H1 (cell line): ENCODE data around the gene RIMBP2. TPM values are rescaled to one million over a fixed set of nuclear protein-coding genes. Genes with fewer than 3 reads are reported as not detected.

Experiments used
- CTCF ChIA-PET: fragments of 300-600 bp; sonication (Branson Sonifier 250); formaldehyde crosslinking; loops from one replicate; lab custom pipeline; 2021; ENCODE audit not compliant: partially characterized antibody; lab: Charles Lee
- POLR2A ChIA-PET: fragments of 300-600 bp; sonication (Branson Sonifier 250); formaldehyde crosslinking; loops from one replicate; lab custom pipeline; 2021; ENCODE audit warnings: inconsistent platforms; ENCODE audit not compliant: partially characterized antibody; lab: Charles Lee
- DNase-seq, 2 experiments: peaks; one replicate each; pipeline versions ENCODE4 v3.0.0 to v3.0.0-alpha.2; 2010 to 2022; ENCODE audit warnings: low spot score in 2 of 2, low read depth in 1 of 2, mixed read lengths in 1 of 2
- FAIRE-seq: peaks from 2 replicates; lab custom pipeline; 2011; peaks lifted over from hg19 to GRCh38; lab: Jason Lieb, UNC
- H2AFZ ChIP-seq: 2 replicates; pipeline ENCODE4 v1.8.1; 2012; ENCODE audit warnings: low read length, inconsistent platforms
- H2AK5ac ChIP-seq: 2 replicates; pipeline ENCODE4 v1.6.1; 2013; ENCODE audit warnings: low read depth, low read length
- H2BK120ac ChIP-seq: replicated peaks from 2 replicates; pipeline ENCODE3; 2013; ENCODE audit warnings: low read depth, low read length, inconsistent platforms
- H2BK12ac ChIP-seq: 2 replicates; pipeline ENCODE4 v1.6.1; 2013; ENCODE audit warnings: low read depth, low read length
- H2BK15ac ChIP-seq: 2 replicates; pipeline ENCODE4 v1.6.1; 2013; ENCODE audit warnings: low read length
- H2BK20ac ChIP-seq: 2 replicates; pipeline ENCODE4 v1.6.1; 2013; ENCODE audit warnings: low read length
- H2BK5ac ChIP-seq: 2 replicates; pipeline ENCODE4 v1.6.1; 2013; ENCODE audit warnings: low read depth, low read length
- H3K14ac ChIP-seq: 2 replicates; pipeline ENCODE4 v1.6.1; 2013; ENCODE audit warnings: inconsistent platforms; ENCODE audit not compliant: insufficient read length
- H3K18ac ChIP-seq: 2 replicates; pipeline ENCODE4 v1.6.1; 2013; ENCODE audit warnings: low read length; ENCODE audit errors: extremely low read depth
- H3K23ac ChIP-seq: 2 replicates; pipeline ENCODE4 v1.6.1; 2013; ENCODE audit warnings: inconsistent platforms; ENCODE audit not compliant: insufficient read length
- H3K23me2 ChIP-seq: 2 replicates; pipeline ENCODE4 v1.6.1; 2013; ENCODE audit warnings: low read depth, low read length
- H3K27ac ChIP-seq: 2 replicates; pipeline ENCODE4 v1.6.1; 2011; ENCODE audit warnings: low read depth, low read length, inconsistent platforms
- H3K27me3 ChIP-seq, 4 experiments: replicated peaks in 1 of 4; 1 replicate in 1 of 4; 2 replicates in 3 of 4; pipeline versions ENCODE4 v1.6.1 to v1.8.1; 2011 to 2013; ENCODE audit warnings: low read length in 3 of 4, mild to moderate bottlenecking in 3 of 4, inconsistent platforms in 2 of 4, mixed read lengths in 2 of 4, moderate library complexity in 1 of 4; ENCODE audit not compliant: control insufficient read depth in 3 of 4, insufficient read depth in 3 of 4; ENCODE audit errors: extremely low read depth in 1 of 4
- H3K36me3 ChIP-seq, 4 experiments: 2 replicates each; pipeline versions ENCODE4 v1.6.1 to v1.8.1; 2011 to 2013; ENCODE audit warnings: mild to moderate bottlenecking in 4 of 4, low read length in 3 of 4, moderate library complexity in 2 of 4, control low read depth in 1 of 4, inconsistent platforms in 1 of 4; ENCODE audit not compliant: insufficient read depth in 4 of 4, control insufficient read depth in 2 of 4
- H3K4ac ChIP-seq: replicated peaks from 2 replicates; pipeline ENCODE3; 2013; ENCODE audit warnings: low read length, low read depth, mixed read lengths, inconsistent platforms; ENCODE audit not compliant: insufficient read length
- H3K4me1 ChIP-seq, 4 experiments: replicated peaks in 1 of 4; 1 replicate in 1 of 4; 2 replicates in 3 of 4; pipeline versions ENCODE4 v1.6.1 to v1.8.1; 2011 to 2013; ENCODE audit warnings: low read length in 3 of 4, inconsistent platforms in 2 of 4, mixed read lengths in 1 of 4; ENCODE audit not compliant: insufficient read depth in 4 of 4, control insufficient read depth in 3 of 4
- H3K4me2 ChIP-seq, 2 experiments: 2 replicates each; pipeline versions ENCODE4 v1.6.1 to v1.8.1; 2011 to 2013; ENCODE audit warnings: low read depth in 2 of 2, low read length in 2 of 2, control low read depth in 1 of 2, inconsistent platforms in 1 of 2, mild to moderate bottlenecking in 1 of 2; ENCODE audit not compliant: insufficient read depth in 1 of 2
- H3K4me3 ChIP-seq, 4 experiments: fragments of 200-600, 300-600 bp in 1 of 4; sonication (generic), shearing (Covaris generic), sonication (Bioruptor Twin) in 1 of 4; 2 replicates each; pipeline versions ENCODE4 v1.5.1 to v1.8.1; 2011 to 2016; ENCODE audit warnings: low read length in 4 of 4, low read depth in 3 of 4, control low read depth in 2 of 4, inconsistent platforms in 2 of 4, mild to moderate bottlenecking in 2 of 4, mixed read lengths in 1 of 4, moderate library complexity in 1 of 4; ENCODE audit not compliant: insufficient read depth in 2 of 4; ENCODE audit errors: extremely low read depth in 1 of 4
- H3K56ac ChIP-seq: replicated peaks from 2 replicates; pipeline ENCODE3; 2013; ENCODE audit warnings: low read depth, mild to moderate bottlenecking, mixed read lengths, low read length, inconsistent platforms; ENCODE audit not compliant: insufficient read length
- H3K79me1 ChIP-seq: 2 replicates; pipeline ENCODE4 v1.6.1; 2013; ENCODE audit warnings: low read depth, low read length, control low read depth
- H3K79me2 ChIP-seq, 2 experiments: 2 replicates each; pipeline versions ENCODE4 v1.6.1 to v1.8.1; 2012 to 2013; ENCODE audit warnings: low read length in 2 of 2, mild to moderate bottlenecking in 2 of 2, inconsistent platforms in 1 of 2; ENCODE audit not compliant: insufficient read depth in 2 of 2, control insufficient read depth in 1 of 2
- H3K9ac ChIP-seq, 4 experiments: replicated peaks in 1 of 4; 1 replicate in 1 of 4; 2 replicates in 3 of 4; pipeline versions ENCODE4 v1.6.1 to v1.8.1; 2011 to 2013; ENCODE audit warnings: low read depth in 3 of 4, low read length in 3 of 4, control low read depth in 2 of 4, mild to moderate bottlenecking in 2 of 4, moderate library complexity in 2 of 4, inconsistent platforms in 1 of 4; ENCODE audit errors: extremely low read depth in 1 of 4
- H3K9me3 ChIP-seq, 2 experiments: 2 replicates each; pipeline versions ENCODE4 v1.6.1 to v1.8.1; 2012 to 2013; ENCODE audit warnings: mild to moderate bottlenecking in 2 of 2, moderate library complexity in 2 of 2, control low read depth in 1 of 2, inconsistent platforms in 1 of 2, low read depth in 1 of 2, low read length in 1 of 2, mixed read lengths in 1 of 2; ENCODE audit not compliant: insufficient read depth in 2 of 2
- H4K20me1 ChIP-seq, 2 experiments: replicated peaks in 1 of 2; 2 replicates each; pipeline versions ENCODE3 to v1.8.1; 2011 to 2013; ENCODE audit warnings: inconsistent platforms in 2 of 2, low read length in 2 of 2, mild to moderate bottlenecking in 1 of 2; ENCODE audit not compliant: insufficient read depth in 2 of 2, control insufficient read depth in 1 of 2
- H4K5ac ChIP-seq: 2 replicates; pipeline ENCODE4 v1.6.1; 2013; ENCODE audit warnings: low read length, low read depth, mixed read lengths, inconsistent platforms; ENCODE audit not compliant: insufficient read length
- H4K8ac ChIP-seq: 2 replicates; pipeline ENCODE4 v1.8.0; 2013; ENCODE audit warnings: mild to moderate bottlenecking, moderate library complexity, low read length, inconsistent platforms; ENCODE audit not compliant: insufficient read depth; ENCODE audit errors: extremely low read depth
- H4K91ac ChIP-seq: replicated peaks from 2 replicates; pipeline ENCODE3; 2013; ENCODE audit warnings: low read length, mixed read lengths, inconsistent platforms; ENCODE audit not compliant: insufficient read length
- BACH1 ChIP-seq: IDR thresholded peaks from 2 replicates; pipeline ENCODE4 v1.6.1; 2012; ENCODE audit warnings: low read length, improper control_type of control experiment
- BCL11A ChIP-seq, 2 experiments: IDR thresholded peaks; one replicate each; pipeline ENCODE4 v1.6.1; 2011; ENCODE audit warnings: low read depth in 2 of 2, low read length in 2 of 2, mild to moderate bottlenecking in 2 of 2
- GABPA ChIP-seq: IDR thresholded peaks from 2 replicates; pipeline ENCODE4 v1.6.1; 2011; ENCODE audit warnings: mild to moderate bottlenecking, low read length, moderate library complexity, borderline replicate concordance; ENCODE audit not compliant: insufficient read depth
- GTF2F1 ChIP-seq: IDR thresholded peaks from 2 replicates; pipeline ENCODE4 v1.6.1; 2012; ENCODE audit warnings: low read depth, low read length, improper control_type of control experiment, borderline replicate concordance
- KDM5A ChIP-seq: fragments of 200-600 bp; IDR thresholded peaks from 2 replicates; pipeline ENCODE4 v1.7.1; 2012; ENCODE audit warnings: mild to moderate bottlenecking, low read length, inconsistent platforms, mixed read lengths
- POU5F1 ChIP-seq: IDR thresholded peaks from 2 replicates; pipeline ENCODE4 v1.6.1; 2011; ENCODE audit warnings: low read depth, mild to moderate bottlenecking, low read length, moderate library complexity
- RFX5 ChIP-seq: IDR thresholded peaks from 2 replicates; pipeline ENCODE4 v1.6.1; 2011; ENCODE audit warnings: low read depth, low read length, improper control_type of control experiment, borderline replicate concordance
- SRF ChIP-seq: IDR thresholded peaks from 2 replicates; pipeline ENCODE4 v1.6.1; 2011; ENCODE audit warnings: mild to moderate bottlenecking, low read depth, low read length, moderate library complexity
- TAF7 ChIP-seq: optimal IDR thresholded peaks from 2 replicates; pipeline ENCODE3; 2011; ENCODE audit warnings: low read depth, mild to moderate bottlenecking, inconsistent platforms, low read length, moderate library complexity, borderline replicate concordance
- WGBS, 2 experiments: shearing (Covaris generic) in 1 of 2; methylation state at CpG; one replicate each; pipeline versions ENCODE4 v1.1.6 to v1.1.7; 2013 to 2015; ENCODE audit warnings: low lambda C conversion rate in 2 of 2, mixed read lengths in 2 of 2, inconsistent platforms in 1 of 2, low coverage in 1 of 2, missing lambda C conversion rate in 1 of 2; ENCODE audit not compliant: insufficient replicate concordance in 2 of 2, insufficient coverage in 1 of 2, insufficient read length in 1 of 2; ENCODE audit errors: extremely low coverage in 1 of 2, missing lambda C conversion rate in 1 of 2; 5-methylcytosine and 5-hydroxymethylcytosine counted together
- polyA plus RNA-seq, 7 experiments: library from polyadenylated mRNA; depleted of rRNA in 3 of 7; stranded (reverse) in 5 of 7; unstranded in 2 of 7; fragments of >200 nt in 5 of 7; fragments of 200-250 nt in 2 of 7; gene quantifications; 1 replicate in 5 of 7; 2 replicates in 1 of 7; 4 replicates in 1 of 7; pipeline versions ENCODE4 v1.2.1 to v1.2.3, GENCODE V29; 2011 to 2013; ENCODE audit warnings: missing spikeins in 2 of 7, mixed read lengths in 2 of 7
- total RNA-seq: library from RNA; stranded (reverse); fragmentation: NEBNext Ultra II Directional; extraction: Animal tissue kit (Norgen Biotek cat#: 25700); gene quantifications from 2 replicates; pipeline ENCODE4 v1.2.1, GENCODE V29; 2021

The RIMBP2 gene
- total and polyA plus RNA-seq, 2 of the 8 experiments (the other 6 are each of a cell fraction or from before 2014, with no cell fraction given) = 0.18 to 0.65 TPM

- Histone ChIP-seq H2AFZ (no peak overlapping the region), H3K27ac (no peak overlapping the region), H3K79me2 (no peaks in the 10 kb centered on the region), H2BK20ac (no peak overlapping the region), H3K9ac (no peak overlapping the region; a peak in 1 of 7 replicates), H2AK5ac (no peak overlapping the region), H3K56ac (no peak overlapping the region), H2BK12ac (no peak overlapping the region), H4K91ac (no peak overlapping the region), H3K79me1 (no peaks in the 10 kb centered on the region), H3K27me3 (no peaks in the 10 kb centered on the region; a peak in 1 of 7 replicates), H3K18ac (no peak overlapping the region), H2BK120ac (no peak overlapping the region), H3K14ac (no peak overlapping the region), H3K23ac (no peak overlapping the region), H4K20me1 (no peaks in the 10 kb centered on the region), H3K4me1 (no peaks in the 10 kb centered on the region), H3K4me3 (no peak overlapping the region), H3K36me3 (no peaks in the 10 kb centered on the region), H2BK5ac (no peak overlapping the region), H4K5ac (no peak overlapping the region), H3K9me3 (no peaks in the 10 kb centered on the region), H3K4me2 (no peak overlapping the region), H2BK15ac (no peak overlapping the region), H4K8ac (no peak overlapping the region), H3K4ac (no peak overlapping the region), H3K23me2 (no peaks in the 10 kb centered on the region)
- WGBS, 2 experiments = 98% methylated on average over 15 of the region's 15 CpGs; no CpG with 5 or more reads in 1 of the 2 experiments
- TF ChIP-seq POU5F1 (no peak), BCL11A (IDR thresholded peaks at IDR 0.05; ENCODE audit: low read depth in 2 of 2, low read length in 2 of 2) (no peak), BACH1 (no peak), TAF7 (no peak), GABPA (no peak), RFX5 (no peak), SRF (no peak), KDM5A (no peak), GTF2F1 (no peak)
- POLR2A ChIA-PET = no interaction called here
- DNase-seq (no peak), FAIRE-seq (no peak)
- CTCF ChIA-PET = interaction anchor here (1.0 to 1.7 kb wide), 2 partner anchors 10 to 14 kb away, joined by 3 to 5 read pairs; no protein-coding TSS in a partner anchor
Measured at GRCh38 chr12:130675791-130676190, 40.3 kb downstream of the RIMBP2 start.
